Measurements from ENCODE around the gene ZNHIT1.
"Not testable (repeated sequence)": the region's sequence is repeated elsewhere in the genome, so short reads cannot be mapped to it uniquely, and the experiment has no call there.

ZNHIT1 gene

DNA sequence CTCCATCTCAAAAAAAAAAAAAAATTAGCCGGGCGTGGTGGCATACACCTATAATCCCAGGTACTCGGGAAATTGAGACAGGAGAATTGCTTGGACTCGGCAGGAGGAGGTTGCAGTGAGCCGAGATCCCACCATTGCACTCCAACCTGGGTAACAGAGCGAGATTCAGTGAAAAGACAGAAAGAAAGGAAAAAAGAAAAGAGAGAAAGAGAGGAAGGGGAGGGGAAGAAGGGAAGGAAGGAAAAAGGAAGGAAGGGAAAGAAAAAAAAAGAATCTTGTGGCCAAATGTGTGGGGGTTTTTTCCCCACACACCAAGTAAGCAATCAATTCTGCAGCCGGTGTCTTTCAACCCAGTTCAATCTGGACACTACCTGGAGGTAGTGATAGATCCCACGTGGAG, 28.9 kb upstream of the ZNHIT1 start:
- DNase-seq: no peak

DNA sequence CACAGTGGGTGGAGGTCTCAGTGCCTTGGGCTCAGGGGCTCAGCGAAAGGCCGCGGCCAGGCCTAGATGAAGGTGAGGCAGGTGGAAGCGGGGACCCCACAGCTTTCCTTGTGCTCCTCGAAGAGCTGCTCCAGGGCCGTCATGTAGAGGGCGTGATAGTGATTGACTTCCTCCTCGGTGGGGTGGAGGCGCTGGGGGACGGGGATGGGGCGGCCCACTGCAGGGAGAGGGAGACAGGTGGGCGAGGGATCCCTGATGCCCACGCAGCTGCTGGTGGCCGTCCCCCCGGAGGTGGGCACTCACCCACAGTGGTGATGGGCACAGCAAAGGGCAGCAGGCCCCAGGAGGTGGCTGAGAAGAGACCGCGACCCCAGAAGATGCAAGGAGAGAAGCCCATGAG, 22.1 kb upstream of the ZNHIT1 start:
- DNase-seq: no peak

DNA sequence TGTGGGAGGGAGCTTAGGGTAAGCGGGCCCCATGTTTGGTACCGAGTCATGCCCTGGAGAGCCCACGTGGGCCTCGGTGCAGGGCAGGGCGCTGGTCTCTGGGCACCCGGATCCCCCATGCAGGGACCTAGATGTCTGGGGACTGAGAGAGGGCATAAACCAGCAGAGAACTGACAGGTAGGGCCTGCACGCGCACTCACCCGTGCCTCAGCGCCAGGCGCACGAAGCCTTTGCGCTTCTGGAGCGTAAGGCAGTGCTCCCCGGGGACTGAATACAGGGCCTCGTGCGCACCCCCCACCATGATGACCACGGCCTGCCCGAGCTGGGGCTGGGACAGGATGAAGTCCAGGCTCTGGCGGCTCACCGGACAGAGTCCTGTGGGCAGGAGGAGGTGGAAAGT, 20.0 kb upstream of the ZNHIT1 start:
- DNase-seq: no peak

DNA sequence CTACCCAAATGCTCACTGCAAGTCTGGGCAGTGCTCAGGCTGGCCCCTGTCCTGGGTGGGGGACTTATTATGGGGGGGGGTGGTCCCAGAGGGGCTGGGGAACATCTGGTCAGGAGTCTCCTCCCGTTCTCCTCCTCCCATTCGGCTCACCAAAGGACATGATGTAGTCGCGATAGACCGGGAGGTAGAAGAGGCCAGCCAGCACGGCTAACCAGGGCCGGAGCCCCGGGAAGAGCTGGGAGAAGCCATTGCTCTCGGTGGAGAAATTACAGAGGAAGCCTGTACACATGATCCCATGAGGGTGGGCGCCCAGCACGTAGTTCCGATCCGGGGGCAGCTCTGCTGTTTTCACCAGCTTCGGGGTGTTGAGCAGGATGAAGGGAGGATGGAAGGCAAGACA, 19.5 kb upstream of the ZNHIT1 start:
- DNase-seq: no peak

DNA sequence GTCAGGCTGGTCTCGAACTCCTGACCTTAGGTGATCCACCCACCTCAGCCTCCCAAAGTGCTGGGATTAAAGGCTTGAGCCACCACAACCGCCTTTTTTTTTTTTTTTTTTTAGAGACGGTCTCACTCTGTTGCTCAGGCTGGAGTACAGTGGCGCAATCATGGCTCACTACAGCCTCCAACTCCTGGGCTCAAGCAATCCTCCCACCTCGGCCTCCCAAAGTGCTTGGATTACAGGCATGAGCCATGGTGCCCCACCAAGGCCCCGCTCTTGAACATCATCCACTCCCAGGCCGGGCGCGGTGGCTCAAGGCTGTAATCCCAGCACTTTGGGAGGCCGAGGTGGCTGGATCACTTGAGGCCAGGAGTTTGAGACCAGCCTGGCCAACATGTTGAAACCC, 18.4 kb upstream of the ZNHIT1 start:
- not testable (repeated sequence) for DNase-seq

DNA sequence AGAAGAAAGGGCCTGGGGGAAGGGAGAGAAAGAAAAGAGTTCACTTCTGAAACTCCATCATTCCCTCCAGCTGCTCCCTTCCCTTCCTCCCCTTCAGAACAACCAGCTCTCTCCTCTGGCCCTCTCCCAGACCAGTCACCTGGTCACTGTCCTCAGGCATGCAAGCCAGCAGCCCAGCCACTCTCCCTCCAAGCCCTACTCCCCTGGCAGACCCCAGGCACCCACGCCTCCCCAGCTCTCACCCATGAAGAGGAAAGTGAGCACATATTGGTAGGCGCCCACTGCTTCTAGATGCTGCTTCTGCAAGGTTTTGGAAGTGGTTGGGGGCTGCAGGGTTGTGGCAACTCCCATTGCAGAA, 17.5 kb upstream of the ZNHIT1 start:
- DNase-seq: no peak

DNA sequence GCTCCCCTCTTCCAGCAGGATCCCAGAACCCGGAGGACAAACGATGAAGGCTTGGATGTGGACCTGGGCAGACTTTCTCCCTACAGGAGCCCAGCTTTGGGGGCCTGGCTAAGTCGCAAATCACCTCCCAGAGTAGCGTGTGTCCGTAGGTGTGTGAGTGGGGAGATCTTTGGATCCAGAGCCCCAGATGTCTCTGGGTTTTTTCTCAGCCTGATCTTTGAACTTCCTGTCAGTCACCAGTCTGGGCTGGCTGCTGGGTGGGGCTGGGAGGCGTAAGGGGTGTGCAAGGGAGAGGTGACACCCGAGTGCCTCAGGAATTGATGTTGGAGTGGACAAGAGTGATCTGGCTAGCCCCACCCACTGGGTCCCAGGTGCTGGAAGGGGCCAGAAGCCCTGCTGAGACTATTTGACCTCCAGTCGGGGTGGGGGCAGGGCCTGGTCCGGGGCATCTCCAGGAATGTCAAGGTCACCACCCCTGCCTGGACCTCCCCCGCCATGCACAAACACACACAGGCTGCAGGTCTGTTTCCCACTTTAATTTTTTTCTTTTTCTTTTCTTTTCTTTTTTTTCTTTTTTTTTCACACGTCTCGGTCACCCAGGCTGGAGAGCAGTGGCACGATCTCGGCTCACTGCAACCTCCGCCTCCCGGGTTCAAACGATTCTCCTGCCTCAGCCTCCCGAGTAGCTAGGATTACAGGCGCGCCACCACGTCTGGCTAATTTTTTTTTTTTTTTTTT, 16.9 kb upstream of the ZNHIT1 start, which contains the start of gene MOGAT3:
TSS of gene MOGAT3 (minus strand) at position 175 of the 738 bp plus-strand sequence. CDS start 182 bp downstream, outside the sequence.
- DNase-seq: no peak

DNA sequence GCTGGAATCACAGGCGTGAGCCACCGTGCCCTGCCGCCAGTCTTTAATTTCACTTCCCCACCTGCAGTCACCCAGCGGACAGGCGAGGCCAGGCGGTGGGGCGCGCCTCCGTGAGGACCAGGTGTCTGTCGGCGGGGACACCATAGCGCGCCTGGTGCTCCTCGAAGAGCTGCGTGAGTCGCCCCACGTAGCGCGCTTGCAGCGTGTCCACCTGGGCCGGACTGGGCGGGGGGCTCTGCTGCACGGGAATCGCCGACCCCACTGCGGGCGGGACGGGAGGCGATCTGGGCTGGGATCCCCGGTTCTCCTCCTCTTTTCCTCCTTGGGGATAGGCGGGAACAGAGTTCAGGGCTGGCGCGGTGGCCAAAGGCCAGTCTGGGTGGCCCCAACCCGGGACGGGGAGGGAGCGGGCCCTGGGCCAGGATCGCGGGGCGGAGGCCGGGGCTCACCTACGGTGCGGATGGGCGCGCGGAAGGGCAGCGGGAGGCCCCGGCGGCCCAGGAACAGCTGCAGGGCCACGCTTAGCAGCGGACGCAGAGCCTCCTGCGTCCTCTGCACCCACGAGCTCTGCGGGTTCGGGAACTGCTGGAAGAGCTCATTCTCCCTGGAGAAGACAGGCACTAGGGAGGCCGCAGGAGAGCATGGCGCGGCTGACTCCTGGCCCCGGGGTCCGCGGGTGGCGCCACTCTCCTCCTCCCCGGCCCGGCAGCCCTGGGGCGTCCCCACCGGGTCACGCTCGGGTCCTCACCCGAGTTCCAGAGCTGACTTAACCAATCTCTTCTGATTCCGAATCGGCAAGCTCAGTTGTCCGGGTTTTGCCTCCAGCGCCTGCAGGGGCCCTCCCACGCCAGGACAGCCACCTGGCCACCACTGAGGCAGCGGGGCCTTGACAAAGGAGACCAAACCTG, 16.0 kb upstream of the ZNHIT1 start:
- DNase-seq: no peak

DNA sequence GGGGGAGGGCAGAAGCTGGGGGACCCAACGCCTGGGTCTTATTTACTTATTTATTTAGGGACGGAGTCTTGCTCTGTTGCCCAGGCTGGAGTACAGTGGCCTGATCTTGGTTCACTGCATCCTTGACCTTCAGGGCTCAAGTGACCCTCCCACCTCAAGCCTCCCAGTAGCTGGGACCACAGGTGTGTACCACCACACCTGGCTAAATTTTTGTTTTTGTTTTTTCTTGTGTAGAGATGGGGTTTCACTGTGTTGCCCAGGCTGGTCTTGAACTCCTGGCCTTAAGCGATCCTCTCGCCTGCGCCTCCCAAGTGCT, 15.4 kb upstream of the ZNHIT1 start:
- no peak for DNase-seq

DNA sequence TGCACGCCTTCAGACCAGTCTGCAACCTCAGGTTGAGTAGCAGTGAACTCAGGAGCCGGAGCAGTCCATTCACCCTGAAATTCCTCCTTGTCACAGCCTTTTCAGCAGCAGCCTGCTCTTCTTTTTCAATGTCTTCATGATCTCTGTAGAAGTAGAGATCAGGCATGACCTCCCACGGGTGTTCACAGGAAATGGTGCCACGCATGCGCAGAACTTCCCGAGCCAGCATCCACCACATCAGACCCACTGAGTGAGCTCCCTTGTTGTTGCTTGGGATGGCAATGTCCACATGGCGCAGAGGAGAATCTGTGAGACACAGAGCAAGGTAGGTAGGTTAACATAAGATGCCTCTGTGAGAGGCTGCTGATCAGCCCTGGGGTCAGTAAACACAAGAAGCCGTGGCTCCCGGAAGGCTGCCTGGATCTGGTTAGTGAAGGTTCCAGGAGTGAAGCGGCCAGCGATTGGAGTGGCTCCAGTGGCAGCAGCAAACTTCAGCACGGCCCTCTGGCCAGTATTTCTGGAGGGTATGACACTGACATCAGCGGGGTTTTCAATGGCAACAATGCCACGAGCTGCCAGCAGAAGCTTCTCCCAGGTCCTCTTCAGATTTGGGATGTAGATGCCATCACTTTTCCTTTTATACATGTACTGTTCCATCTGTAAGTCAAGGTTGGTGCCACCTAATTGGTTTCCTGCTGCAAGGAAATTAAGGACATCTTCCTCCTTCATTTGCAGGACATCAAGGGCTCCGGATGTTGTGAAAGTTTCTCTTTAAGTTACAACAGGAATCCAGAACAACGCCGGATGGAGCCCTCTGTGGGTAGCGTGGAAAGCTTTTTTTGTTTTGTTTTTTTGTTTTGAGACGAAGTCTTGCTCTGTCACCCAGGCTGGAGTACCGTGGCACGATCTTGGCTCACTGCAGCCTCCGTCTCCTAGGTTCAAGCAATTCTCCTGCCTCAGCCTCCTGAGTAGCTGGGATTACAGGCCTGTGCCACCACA, 13.9 kb upstream of the ZNHIT1 start:
- DNase-seq: not testable (repeated sequence)

DNA sequence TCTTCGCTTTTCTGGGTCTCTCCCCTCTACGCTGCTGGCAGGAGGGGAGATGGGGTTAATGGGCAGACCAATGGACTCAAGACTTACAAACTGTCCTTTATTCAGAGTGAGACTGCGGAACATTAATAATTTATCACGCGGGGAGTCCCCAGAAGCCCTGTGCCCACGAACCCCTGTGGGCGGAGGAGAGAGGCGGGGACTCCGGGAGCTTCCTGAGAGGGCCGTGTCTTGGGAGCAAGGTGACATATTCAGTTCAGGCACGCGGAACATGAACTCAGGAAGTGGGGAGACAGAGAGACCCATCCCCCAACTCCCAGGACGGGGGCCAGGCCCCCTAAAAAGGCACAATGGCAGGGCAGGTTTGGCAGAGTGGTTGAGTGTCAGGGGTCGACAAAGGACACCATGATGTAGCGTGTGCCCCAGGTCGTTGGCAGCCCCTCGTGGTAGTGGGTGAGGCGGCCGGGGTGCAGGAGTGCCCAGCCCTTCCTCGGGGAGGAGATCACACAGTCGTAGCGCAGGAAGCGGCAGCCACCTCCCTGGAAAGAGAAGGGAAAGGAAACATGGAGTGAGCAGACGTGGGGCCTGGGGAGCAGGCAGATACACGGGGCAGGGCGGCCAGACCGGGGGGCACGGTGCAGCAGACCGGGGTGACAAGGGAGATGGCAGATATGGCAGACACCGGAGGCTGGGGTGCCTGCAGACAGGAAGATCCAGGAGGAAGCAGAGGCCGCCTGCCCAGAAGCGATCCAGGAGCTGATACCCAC, 11.9 kb upstream of the ZNHIT1 start:
- DNase-seq: no peak

DNA sequence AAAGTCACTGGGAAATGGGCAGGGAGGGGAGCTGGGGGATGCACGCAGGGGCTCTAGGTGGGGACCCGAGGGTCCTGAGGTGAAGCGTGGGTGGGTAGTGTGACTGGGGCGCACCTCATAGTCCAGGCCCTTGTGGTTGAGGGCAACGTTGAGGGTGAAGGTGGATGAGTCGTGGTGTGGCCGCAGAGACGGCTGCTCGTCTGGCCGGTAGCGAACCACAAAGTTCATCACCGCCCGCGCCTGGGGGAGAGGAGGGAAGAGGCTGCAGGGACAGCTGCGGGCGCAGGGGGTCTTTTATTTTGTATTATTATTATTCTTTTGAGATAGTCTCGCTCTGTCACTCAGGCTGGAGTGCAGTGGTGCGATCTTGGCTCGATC, 11.3 kb upstream of the ZNHIT1 start:
- DNase-seq: no peak

DNA sequence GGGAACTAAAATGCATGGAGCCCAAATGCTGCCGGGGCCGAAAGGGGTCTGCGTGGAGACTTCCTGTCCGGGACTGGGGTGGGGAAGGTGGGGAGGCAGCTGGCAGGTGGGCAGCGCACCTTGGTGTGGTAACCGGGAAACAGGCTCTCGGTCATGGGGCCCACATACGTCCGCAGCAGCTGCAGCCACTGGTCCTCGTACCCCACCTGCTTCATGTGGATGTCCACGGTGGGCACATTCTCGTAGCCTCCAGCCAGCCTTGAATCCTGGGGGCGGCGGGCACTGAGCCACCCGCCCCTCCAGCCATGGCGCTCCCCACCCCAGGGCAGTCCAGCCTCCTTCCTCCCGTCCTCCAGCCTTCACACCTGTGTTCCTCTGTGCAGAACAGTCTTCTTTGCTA, 10.5 kb upstream of the ZNHIT1 start:
- no peak for DNase-seq

DNA sequence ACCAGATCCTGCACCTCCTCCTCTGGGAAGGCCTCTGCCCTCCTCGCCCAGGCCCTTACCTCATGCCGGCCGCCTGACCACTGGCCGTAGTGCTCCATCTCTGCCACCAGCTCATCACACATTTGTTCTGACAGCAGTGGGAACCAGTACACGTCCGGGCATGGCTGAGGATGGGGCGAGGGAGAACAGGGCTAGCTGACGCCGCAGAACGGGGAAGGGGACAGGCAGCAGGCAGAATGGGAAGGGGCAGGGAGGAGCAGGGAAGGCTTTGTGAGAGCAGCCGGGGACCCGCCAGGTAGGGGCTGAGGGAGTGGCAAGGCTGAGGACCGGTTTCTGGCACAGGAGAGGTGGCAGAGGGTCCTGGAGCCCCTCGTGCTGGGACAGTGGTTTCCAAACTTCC, 9.2 kb upstream of the ZNHIT1 start:
- DNase-seq: no peak

DNA sequence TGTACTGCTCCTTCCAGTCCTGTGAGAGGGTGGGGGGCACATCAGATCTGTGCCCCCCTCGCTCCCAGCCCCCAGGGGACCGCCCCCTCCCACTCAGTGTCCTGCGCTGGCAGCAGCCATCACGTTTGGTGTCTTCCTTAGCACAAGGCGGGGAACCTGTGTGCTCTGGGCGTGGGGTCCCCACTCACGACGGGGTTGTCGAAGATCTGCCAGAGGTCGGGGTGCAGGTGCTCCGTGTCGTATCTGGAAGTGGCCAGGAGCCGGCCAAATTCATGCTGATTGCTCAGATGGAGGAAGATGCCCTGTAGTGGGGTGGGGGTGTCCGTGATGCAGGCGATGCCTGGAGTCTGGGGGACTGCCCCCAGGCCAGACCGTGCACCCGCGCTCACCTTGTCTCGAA, 7.8 kb upstream of the ZNHIT1 start:
- DNase-seq: no peak

DNA sequence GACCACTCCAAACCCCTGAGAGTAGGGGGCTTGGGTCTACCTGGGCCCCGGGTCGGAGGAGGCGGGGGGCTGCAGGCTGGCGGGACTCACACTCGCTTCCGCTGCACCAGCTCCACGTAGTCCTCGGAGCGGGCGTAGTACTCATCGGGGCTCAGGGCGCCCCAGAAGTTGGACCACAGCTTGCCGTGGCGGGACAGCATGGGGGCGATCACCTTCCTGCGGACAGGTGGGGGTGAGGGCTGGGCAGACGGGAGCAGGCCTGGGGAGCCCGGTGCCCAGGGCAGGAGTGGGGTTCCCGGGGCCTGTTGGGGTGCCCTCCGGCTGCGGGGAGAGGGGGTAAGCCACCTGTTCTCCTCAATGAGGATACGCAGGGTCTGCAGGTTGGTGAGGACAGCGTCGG, 6.5 kb upstream of the ZNHIT1 start:
- DNase-seq: no peak

DNA sequence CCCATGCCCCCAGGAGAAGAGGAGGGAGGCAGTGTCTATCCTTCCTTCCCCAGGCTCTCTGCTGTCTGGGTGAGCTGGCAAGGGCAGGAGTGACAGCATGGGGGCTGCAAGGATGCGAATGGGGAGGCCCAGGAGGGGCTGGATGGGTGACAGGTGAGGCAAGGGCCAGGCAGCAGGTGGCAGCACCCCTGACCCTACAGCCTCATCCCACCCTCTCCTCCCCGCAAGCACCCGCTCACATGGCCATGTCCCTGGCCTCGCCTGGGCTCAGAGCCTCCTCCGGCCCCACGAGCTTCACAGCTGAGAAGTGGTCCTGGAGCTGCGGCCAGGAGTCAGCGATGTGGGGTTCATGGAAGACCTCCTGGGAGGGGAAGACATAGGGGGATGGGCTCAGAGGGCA, 6.0 kb upstream of the ZNHIT1 start:
- no peak for DNase-seq

DNA sequence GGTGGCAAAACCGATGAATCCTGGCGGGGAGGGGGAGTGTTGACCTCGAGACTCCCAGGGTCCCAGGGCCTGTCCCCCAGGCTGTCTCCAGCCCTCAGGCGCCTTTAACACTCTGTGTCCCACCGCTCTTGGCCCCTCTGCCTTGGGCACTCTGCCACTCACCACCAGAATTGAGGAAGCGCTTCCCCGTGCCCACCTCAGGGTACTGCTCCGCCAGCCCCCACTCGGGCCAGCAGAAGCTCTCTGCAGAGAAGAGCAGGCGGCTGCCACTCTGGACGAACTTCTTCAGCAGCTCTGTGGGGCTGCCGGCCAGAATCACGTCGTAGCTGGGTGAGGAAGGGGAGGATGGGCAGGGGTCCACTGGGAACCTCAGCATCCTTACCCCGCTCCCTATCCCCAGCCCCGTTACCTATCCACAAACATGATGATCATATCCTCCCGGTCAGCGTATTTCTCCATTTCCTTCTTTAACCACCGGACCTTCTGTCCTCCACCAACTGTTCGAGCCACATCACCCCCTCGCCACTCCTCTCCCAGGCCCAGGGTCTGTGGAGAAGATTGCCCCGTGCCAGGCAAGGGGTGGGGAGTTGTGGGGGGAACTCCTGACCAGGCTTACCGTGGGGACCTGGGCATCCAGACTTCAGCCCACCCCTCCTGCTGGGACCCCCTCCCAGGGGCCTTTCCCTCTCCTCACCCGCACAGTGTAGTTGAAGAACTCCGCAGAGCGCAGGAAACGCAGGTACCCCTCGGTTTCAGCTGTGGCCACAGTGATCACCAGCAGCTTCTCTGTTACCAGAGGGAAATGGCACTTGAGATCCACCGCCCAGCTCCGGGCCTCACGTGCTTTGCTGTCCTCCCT, 1.7 kb upstream of the ZNHIT1 start:
- DNase-seq: no peak

DNA sequence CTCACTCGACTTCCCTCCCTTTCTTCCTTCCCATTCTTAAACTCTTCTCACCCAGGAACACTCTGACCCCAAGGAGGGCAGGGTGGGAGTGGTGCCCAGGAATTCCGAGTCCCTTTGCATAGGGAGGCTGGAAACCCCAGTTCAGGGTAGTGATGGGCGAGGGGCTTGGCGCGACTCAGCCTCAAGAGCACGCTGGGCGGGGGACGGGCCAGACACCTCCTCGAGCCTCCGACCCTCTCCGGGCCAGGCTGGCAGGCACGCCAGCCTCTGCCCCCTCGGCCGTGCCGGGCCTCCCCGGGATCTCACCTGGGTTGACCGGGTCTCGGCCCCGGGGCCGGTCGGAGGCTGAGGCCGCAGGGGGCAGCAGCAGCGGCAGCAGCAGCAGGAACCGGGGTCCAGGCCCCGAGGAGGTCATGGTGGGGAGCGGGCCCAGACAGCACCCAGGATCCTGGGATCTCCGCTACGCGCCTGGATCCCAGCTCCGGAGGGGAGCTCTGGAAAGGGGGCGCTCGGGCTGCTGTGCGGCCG, 1.0 kb upstream of the ZNHIT1 start:
- DNase-seq: no peak

DNA sequence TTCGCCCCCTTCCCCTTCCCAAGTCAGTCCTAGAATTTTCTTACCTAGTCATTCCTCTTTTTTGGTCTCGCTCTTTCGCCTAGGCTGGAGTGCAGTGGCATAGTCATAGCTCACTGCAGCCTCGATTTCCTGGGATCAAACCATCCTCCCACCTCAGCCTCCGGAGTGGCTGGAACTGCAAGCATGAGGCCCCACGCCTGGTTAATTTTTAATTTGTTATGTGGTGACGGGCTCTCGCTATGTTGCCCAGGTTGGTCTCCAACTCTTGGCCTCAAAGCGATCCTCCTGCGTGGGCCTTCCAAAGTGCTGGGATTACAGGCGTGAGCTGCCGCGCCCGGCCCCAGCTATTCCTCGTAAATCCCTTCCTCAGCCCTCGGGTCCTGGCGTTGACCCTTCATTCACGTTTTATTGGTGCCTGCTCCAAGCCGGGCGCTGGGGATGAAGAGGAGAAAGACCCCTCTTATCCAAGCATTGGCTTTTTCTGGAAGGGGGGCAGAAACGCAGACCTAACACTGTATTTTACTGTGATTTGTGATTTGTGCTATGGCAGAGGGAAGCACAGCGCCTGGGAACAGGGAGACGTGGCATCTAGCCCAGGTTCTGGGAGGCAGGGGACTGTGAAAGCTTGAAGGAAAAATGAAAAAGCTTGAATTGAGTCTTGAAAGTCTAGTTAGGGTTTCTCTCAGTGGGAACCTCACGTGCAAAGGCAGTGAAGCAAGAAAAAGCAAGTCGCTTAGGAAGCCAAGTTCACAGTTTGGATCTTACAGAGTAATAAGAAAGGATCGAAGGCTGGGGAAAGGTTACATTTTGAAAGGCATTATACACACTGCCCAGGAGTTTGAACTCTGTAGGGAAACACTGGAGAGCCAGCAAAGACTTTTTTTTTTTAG, 516 bp downstream of the ZNHIT1 start:
- no peak for DNase-seq

Measured in stimulated activated CD4-positive, alpha-beta T cell treated with anti-CD3 and anti-CD28 coated beads, Interleukin-1b, Interleukin-23, amount 100 ng/mL, for 48 hours (primary cell).